Cardiac fibroblast (primary cell): ENCODE results near the gene ADNP.
"Not testable (repeated sequence)": the region's sequence is repeated elsewhere in the genome, so short reads cannot be mapped to it uniquely, and the experiment has no call there.

Source experiments
- DNase-seq, 2 donors: peaks; one replicate each; pipeline versions ENCODE4 v3.0.0 to v3.0.0-alpha.2; 2010; ENCODE audit warnings: low read depth in 2 of 2
- H3K4me3 ChIP-seq, 2 donors: replicated peaks in 1 of 2; 1 replicate in 1 of 2; 2 replicates in 1 of 2; pipeline ENCODE4 v1.5.1; 2011; ENCODE audit warnings: low read depth in 2 of 2, low read length in 2 of 2, mild to moderate bottlenecking in 2 of 2, moderate library complexity in 1 of 2
- CTCF ChIP-seq: IDR thresholded peaks from one replicate; pipeline ENCODE4 v1.5.1; 2011; ENCODE audit warnings: low read depth, mild to moderate bottlenecking, low read length, inconsistent platforms

The ADNP gene

DNA sequence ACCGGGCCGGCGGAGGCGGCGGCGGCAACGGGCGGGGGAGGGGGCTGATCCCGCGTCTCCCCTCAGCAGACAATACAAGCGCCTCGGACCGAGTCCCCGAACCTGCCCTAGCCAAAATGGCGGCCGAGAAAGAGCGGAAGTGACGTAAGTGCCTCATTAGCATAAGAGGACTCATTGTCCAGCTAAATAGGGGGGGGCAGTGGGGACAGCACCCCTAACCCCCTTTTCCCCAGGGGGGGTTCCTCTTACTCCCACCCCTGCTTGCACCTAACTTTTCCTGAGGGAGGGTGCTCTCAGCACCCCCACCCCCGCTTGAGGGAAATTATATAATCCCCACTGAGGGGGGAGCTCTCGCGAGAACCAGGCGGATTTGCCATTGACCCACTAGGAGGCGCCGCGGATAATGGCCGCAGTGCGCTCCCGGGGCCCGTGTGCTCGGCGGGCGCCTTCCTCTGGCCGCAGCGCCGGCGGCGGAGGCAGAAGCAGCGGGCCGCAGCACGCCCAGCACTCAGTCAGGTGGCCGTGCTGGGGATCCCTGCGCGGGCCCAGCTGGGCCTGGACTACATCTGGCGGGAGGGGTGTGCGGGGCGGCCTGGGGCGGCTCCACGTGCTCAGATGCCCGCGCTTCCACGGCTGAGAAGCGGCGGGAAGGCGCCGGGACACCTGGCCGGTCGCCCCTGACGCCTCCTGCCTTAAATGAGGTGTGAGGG lies at the start of gene ADNP:
TSS of gene ADNP (minus strand) at position 132 of the 710 bp plus-strand sequence. CDS start 27,441 bp downstream, outside the sequence.
- peak; percentile 94 to 96 for DNase-seq
- peak within 1 kb of the TSS; percentile 87 for H3K4me3 ChIP-seq
- peak; percentile 56 for TF ChIP-seq CTCF

- H3K4me3 ChIP-seq, result no peak overlapping the region
- TF ChIP-seq CTCF, result no peak
- peak; percentile 95 to 100 for DNase-seq
Measured at GRCh38 chr20:50980071-50980681, 48.9 kb upstream of the ADNP start.

- not testable (repeated sequence) for DNase-seq, H3K4me3 ChIP-seq
Measured at GRCh38 chr20:50978533-50978932, 47.3 kb upstream of the ADNP start.

- DNase-seq, result no peak
- no peak overlapping the region for H3K4me3 ChIP-seq
- no peak for TF ChIP-seq CTCF
Measured at GRCh38 chr20:50977066-50978021, 46.1 kb upstream of the ADNP start.

GRCh38 chr20:50975701-50976330 lies 44.6 kb upstream of the ADNP start:
- no peak for DNase-seq
- no peak overlapping the region for H3K4me3 ChIP-seq
- no peak for TF ChIP-seq CTCF

DNA sequence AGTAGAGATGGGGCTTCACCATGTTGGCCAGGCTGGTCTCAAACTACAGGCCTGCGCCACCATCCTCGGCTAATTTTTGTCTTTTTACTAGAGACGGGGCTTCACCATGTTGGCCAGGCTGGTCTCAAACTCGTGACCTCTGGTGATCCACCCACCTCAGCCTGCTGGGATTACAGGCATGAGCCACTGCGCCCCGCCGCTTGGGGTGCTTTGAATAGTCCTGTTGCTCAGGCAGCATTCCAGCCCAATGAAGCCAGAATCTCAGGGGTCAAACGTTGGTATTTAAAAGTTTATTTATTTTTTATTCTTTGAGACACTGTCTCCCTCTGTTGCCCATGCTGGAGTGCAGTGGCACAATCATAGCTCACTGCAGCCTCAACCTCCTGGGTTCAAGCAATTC lies 38.7 kb upstream of the ADNP start:
- TF ChIP-seq CTCF, result no peak
- no peak overlapping the region for H3K4me3 ChIP-seq
- no peak for DNase-seq
